Measurements from ENCODE around the gene PIK3AP1. TPM values are rescaled to one million over a fixed set of nuclear protein-coding genes. Genes with fewer than 3 reads are reported as not detected.

The PIK3AP1 gene
- total RNA-seq, 1 donor: not detected

DNA sequence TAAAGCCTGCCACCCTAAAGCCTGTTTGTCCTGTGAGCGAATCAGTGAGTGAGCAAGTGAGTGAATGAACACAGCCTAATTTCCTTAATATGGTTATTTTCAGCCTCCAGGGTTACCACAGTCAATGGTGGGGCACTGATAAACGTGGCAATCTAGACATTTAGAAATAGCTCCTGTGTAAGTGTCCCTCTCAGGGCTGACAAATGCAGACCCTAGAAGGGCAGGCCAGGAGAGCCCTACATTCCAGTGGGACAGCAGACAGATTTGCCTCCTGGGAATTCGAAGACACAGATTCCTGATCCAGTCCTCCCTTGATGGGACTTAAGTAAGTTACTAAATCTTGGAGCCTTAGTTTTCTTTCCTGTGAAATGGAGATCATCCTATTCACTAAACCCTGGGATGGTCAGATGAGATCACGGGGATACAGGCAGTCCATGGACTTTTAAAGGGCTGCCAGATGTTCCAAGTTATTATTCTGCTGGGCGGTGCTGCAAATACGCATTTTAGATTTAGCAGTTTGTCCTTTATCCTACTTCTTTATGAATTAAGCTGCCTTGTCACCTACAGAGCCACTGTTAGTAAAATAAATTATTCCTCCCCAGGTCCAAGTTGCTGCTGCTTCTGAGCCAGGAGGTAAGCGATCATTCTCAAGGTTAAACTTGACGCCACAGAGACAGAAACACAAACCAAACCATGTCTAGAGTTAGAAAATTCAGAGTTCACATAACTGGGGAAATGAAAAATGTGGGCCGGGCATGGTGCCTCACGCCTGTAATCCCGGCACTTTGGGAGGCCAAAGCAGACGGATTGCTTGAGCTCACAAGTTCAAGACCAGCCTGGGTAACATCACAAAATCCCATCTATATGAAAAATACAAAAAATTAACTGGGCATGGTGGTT is 78.7 kb downstream of the PIK3AP1 start:
- no peak overlapping the region for H3K4me3 ChIP-seq (ENCODE audit: low read depth, low read length)
- TF ChIP-seq, protein P1, sequence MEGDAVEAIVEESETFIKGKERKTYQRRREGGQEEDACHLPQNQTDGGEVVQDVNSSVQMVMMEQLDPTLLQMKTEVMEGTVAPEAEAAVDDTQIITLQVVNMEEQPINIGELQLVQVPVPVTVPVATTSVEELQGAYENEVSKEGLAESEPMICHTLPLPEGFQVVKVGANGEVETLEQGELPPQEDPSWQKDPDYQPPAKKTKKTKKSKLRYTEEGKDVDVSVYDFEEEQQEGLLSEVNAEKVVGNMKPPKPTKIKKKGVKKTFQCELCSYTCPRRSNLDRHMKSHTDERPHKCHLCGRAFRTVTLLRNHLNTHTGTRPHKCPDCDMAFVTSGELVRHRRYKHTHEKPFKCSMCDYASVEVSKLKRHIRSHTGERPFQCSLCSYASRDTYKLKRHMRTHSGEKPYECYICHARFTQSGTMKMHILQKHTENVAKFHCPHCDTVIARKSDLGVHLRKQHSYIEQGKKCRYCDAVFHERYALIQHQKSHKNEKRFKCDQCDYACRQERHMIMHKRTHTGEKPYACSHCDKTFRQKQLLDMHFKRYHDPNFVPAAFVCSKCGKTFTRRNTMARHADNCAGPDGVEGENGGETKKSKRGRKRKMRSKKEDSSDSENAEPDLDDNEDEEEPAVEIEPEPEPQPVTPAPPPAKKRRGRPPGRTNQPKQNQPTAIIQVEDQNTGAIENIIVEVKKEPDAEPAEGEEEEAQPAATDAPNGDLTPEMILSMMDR (IDR thresholded peaks at IDR 0.05; ENCODE audit: insufficient read depth, low read length): no peak
- no peak for DNase-seq (ENCODE audit: low read depth)

DNA sequence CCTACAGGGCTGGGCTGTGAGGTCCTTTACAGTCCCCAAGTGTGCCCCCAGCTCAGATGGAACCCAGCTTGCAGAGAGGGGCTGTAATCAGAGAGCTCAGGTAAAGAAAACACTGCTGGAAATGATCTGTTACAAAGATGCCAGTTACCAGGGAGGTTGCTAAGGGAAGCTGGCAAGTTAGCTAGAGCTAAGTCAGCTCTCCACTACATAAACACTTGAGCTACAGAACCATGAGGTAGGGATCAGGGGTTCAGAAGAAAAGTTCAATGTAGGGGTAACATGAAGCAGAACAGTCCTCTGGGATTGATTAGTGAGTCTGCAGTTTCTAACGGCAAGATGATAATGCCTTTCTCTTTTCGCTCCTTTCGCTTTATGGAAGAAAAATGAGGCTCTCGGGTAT is 80.4 kb downstream of the PIK3AP1 start:
- H3K4me3 ChIP-seq (ENCODE audit: low read depth, low read length): no peak overlapping the region
- DNase-seq (ENCODE audit: low read depth): no peak
- TF ChIP-seq, protein P1 (IDR thresholded peaks at IDR 0.05; ENCODE audit: insufficient read depth, low read length): no peak

DNA sequence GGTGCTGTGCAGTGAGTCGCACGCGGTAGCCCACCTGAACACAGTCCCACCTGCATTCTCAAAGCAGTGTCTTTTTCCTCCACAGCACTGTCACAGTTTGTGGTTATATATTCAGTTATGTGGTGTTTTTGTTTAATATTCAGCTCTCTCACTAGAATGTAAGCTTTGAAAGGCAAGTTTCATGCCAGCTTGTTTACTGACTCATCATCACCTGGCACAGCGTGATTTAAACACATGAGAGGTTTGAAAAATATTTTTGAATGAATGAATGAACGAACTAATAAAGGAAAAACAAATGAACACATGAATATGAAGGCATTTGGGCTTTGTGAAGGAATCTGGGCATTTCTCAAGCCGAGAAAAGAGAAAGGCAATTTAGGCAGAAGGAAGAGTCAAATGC is 81.6 kb downstream of the PIK3AP1 start:
- no peak for DNase-seq (ENCODE audit: low read depth)

DNA sequence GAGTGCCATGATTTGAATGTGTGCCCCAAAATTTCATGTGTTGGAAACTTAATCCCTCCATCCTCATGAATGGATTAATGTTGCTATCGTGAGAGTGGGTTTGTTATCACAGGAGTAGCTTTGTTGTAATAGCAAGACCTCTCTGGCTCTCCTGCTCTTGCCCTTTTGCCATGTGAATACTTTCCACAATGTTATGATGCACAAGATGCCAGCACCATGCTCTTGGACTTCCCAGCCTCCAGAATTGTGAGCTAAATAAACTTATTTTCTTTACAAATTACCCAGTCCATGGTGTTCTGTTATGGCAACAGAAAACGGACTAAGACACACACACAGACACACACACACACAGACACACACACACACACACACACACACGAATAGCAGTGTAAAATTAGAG is 82.2 kb downstream of the PIK3AP1 start:
- no peak overlapping the region for H3K4me3 ChIP-seq (ENCODE audit: low read depth, low read length)
- DNase-seq (ENCODE audit: low read depth): no peak
- TF ChIP-seq, protein P1 (IDR thresholded peaks at IDR 0.05; ENCODE audit: insufficient read depth, low read length): no peak

More for the DNA sequence above, 81.6 kb downstream of the PIK3AP1 start:
- TF ChIP-seq, protein P1 (IDR thresholded peaks at IDR 0.05; ENCODE audit: insufficient read depth, low read length): no peak
- H3K4me3 ChIP-seq (ENCODE audit: low read depth, low read length): no peak overlapping the region

DNA sequence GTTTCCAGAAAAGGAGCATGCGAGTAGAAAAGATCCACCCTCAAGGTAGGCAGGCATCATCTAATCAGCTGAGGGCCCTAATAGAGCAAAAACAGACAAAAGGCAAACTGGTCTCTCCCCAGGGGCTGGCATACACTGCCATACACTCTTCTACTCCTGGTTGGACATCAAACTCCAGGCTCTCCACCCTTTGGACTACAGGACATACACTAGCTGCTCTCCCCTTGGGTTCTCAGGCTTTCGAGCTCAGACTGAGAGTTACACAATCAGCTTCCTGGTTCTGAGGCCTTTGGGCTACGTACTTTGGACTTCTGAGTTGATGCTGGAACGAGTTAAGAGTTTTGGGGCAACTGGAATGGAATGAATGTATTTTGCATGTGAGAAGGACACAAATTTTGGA is 82.6 kb downstream of the PIK3AP1 start:
- TF ChIP-seq, protein P1 (IDR thresholded peaks at IDR 0.05; ENCODE audit: insufficient read depth, low read length): no peak
- DNase-seq (ENCODE audit: low read depth): no peak

DNA sequence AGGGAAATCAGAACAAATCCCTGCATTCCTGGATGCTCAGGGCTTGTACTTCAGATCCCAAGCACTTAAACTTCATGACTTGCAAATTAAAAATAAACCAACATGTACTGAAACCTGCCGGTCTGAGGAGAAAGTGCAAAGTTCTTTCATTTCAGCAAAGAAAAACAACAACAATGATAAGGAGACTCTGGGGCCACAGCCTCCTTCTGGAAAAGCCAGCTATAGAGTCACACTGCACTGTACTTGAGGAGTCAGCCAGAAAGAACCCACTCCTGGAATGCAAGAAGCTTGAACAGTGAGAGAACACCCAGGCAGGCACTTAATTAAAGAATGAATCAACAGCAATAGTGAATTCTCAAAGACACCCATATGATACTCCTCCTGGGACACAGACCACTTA is 83.8 kb downstream of the PIK3AP1 start:
- DNase-seq (ENCODE audit: low read depth): no peak
- TF ChIP-seq, protein P1 (IDR thresholded peaks at IDR 0.05; ENCODE audit: insufficient read depth, low read length): no peak
- H3K4me3 ChIP-seq (ENCODE audit: low read depth, low read length): no peak overlapping the region

More for the DNA sequence above, 82.6 kb downstream of the PIK3AP1 start:
- H3K4me3 ChIP-seq (ENCODE audit: low read depth, low read length): no peak overlapping the region

Data from fibroblast of the aortic adventitia (primary cell).